A673 (cell line): ENCODE results near the gene C8G.

ENCODE experiments used
- EZH2 ChIP-seq: fragments of 200-600 bp; sonication (generic); IDR thresholded peaks from 2 replicates; pipeline ENCODE4 v1.6.1; 2017; ENCODE audit warnings: borderline replicate concordance, low read depth, mild to moderate bottlenecking, mixed read lengths, antibody characterized with exemption, low read length; ENCODE audit not compliant: poor library complexity, severe bottlenecking
- TF ChIP-seq, protein P1 (sequence below): fragments of 300-800, 200-600 bp; sonication (generic); conservative IDR thresholded peaks from 2 replicates; pipeline ENCODE4 v1.5.1; 2017; ENCODE audit warnings: low read depth, mild to moderate bottlenecking, antibody characterized with exemption, low read length, moderate library complexity, mixed read lengths

DNA sequence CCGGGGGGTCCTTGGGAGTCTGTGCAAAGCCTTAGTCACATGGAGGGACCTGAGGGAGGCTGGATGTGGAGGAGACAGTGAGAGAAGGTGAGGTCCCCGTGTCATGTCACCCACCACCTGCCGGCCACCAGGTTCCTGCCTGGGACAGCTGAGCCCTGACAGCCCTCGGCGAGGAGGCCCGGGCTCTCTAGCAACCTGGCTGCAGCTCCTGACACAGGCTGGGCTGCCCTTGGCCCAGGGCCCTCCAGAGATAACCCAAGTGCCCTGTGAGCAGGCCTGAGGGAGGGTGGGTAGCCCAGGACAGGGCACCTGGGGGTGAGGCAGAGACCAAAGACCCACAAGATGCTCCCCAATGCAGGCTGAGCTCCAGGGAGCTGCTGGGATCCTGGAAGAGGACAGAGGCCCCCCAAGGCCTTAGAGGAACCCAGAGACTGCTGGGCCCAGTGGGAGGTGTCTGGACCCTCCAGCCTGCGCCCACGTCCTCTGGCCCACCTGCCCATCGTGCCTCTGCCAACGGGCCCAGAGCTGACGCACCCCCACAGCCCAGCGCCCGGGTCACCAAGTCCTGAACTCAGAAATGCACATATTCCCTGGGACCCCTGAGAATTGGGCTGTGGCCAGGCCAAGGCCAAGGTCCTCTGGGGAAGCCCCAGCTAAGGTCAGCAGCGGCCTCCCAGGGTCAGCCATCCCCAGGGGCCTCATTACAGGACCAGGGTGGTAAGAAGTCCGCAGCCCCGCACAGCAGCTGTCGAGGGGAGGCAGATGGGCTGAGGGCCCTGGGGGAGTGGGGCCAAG, 23.5 kb downstream of the C8G start:
- TF ChIP-seq, protein P1, sequence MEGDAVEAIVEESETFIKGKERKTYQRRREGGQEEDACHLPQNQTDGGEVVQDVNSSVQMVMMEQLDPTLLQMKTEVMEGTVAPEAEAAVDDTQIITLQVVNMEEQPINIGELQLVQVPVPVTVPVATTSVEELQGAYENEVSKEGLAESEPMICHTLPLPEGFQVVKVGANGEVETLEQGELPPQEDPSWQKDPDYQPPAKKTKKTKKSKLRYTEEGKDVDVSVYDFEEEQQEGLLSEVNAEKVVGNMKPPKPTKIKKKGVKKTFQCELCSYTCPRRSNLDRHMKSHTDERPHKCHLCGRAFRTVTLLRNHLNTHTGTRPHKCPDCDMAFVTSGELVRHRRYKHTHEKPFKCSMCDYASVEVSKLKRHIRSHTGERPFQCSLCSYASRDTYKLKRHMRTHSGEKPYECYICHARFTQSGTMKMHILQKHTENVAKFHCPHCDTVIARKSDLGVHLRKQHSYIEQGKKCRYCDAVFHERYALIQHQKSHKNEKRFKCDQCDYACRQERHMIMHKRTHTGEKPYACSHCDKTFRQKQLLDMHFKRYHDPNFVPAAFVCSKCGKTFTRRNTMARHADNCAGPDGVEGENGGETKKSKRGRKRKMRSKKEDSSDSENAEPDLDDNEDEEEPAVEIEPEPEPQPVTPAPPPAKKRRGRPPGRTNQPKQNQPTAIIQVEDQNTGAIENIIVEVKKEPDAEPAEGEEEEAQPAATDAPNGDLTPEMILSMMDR: no peak
- TF ChIP-seq EZH2: no peak
